ENCODE data around the gene EMP2.

GRCh38 chr16:10539236-10539635 lies 41.2 kb downstream of the EMP2 start:
- no peak for TF ChIP-seq CTCF (IDR thresholded peaks at IDR 0.05; ENCODE audit: poor library complexity)
- no peak for TF ChIP-seq EZH2phosphoT487 (IDR thresholded peaks at IDR 0.05; ENCODE audit: low read depth, severe bottlenecking, unreplicated experiment)
